Trophoblast cell (in vitro differentiated cells and primary cell): ENCODE results near the gene AADACL4.

Experiments used
- DNase-seq, 2 donors: peaks; one replicate each; pipeline ENCODE4 v3.0.0-alpha.2; 2016
- H2AFZ ChIP-seq: 2 replicates; pipeline ENCODE4 v1.6.1; 2013; ENCODE audit warnings: low read length, moderate library complexity, mild to moderate bottlenecking; ENCODE audit not compliant: insufficient read depth, poor library complexity
- H2AK5ac ChIP-seq: 2 replicates; pipeline ENCODE4 v1.6.1; 2013; ENCODE audit warnings: mild to moderate bottlenecking, low read length
- H2BK120ac ChIP-seq: 2 replicates; pipeline ENCODE4 v1.6.1; 2013; ENCODE audit warnings: low read length, mild to moderate bottlenecking, moderate library complexity; ENCODE audit not compliant: insufficient read depth, poor library complexity
- H2BK12ac ChIP-seq: 2 replicates; pipeline ENCODE4 v1.6.1; 2013; ENCODE audit warnings: mild to moderate bottlenecking, low read length, moderate library complexity
- H2BK5ac ChIP-seq: 2 replicates; pipeline ENCODE4 v1.6.1; 2013; ENCODE audit warnings: low read length, low read depth, moderate library complexity, mild to moderate bottlenecking; ENCODE audit not compliant: poor library complexity
- H3K14ac ChIP-seq: 2 replicates; pipeline ENCODE4 v1.6.1; 2013; ENCODE audit warnings: mild to moderate bottlenecking, low read length
- H3K18ac ChIP-seq: 2 replicates; pipeline ENCODE4 v1.6.1; 2013; ENCODE audit warnings: mild to moderate bottlenecking, low read length
- H3K23ac ChIP-seq: 2 replicates; pipeline ENCODE4 v1.6.1; 2013; ENCODE audit warnings: low read length
- H3K27ac ChIP-seq: 2 replicates; pipeline ENCODE4 v1.5.1; 2013; ENCODE audit warnings: low read depth, mild to moderate bottlenecking, inconsistent platforms, low read length, moderate library complexity
- H3K27me3 ChIP-seq: 2 replicates; pipeline ENCODE4 v1.6.1; 2013; ENCODE audit warnings: inconsistent platforms, mild to moderate bottlenecking, low read length, moderate library complexity; ENCODE audit not compliant: insufficient read depth
- H3K36me3 ChIP-seq, 2 experiments: 1 replicate in 1 of 2; 2 replicates in 1 of 2; pipeline ENCODE4 v1.6.1; 2013; ENCODE audit warnings: low read length in 2 of 2, mild to moderate bottlenecking in 2 of 2, moderate library complexity in 1 of 2; ENCODE audit not compliant: insufficient read depth in 2 of 2, control insufficient read depth in 1 of 2
- H3K4ac ChIP-seq: 2 replicates; pipeline ENCODE4 v1.6.1; 2013; ENCODE audit warnings: low read depth, mild to moderate bottlenecking, low read length, moderate library complexity
- H3K4me1 ChIP-seq, 2 experiments: 1 replicate in 1 of 2; 2 replicates in 1 of 2; pipeline ENCODE4 v1.6.1; 2013; ENCODE audit warnings: low read length in 2 of 2, mild to moderate bottlenecking in 2 of 2, moderate library complexity in 1 of 2; ENCODE audit not compliant: insufficient read depth in 2 of 2, control insufficient read depth in 1 of 2
- H3K4me2 ChIP-seq: 2 replicates; pipeline ENCODE4 v1.6.1; 2013; ENCODE audit warnings: inconsistent platforms, mild to moderate bottlenecking, low read length, moderate library complexity
- H3K4me3 ChIP-seq: 2 replicates; pipeline ENCODE4 v1.5.1; 2013; ENCODE audit warnings: mild to moderate bottlenecking, low read depth, low read length, inconsistent platforms
- H3K79me1 ChIP-seq: one replicate; pipeline ENCODE4 v1.6.1; 2013; ENCODE audit warnings: low read length
- H3K79me2 ChIP-seq: 2 replicates; pipeline ENCODE4 v1.6.1; 2013; ENCODE audit warnings: low read length, mild to moderate bottlenecking; ENCODE audit not compliant: control insufficient read depth, insufficient read depth, poor library complexity
- H3K9ac ChIP-seq: 2 replicates; pipeline ENCODE4 v1.6.1; 2013; ENCODE audit warnings: mild to moderate bottlenecking, low read length
- H3K9me3 ChIP-seq: 2 replicates; pipeline ENCODE4 v1.6.1; 2013; ENCODE audit warnings: low read depth, mild to moderate bottlenecking, control low read depth, inconsistent platforms, low read length; ENCODE audit not compliant: insufficient read depth
- H4K12ac ChIP-seq: 2 replicates; pipeline ENCODE4 v1.6.1; 2013; ENCODE audit warnings: low read depth, mild to moderate bottlenecking, low read length, moderate library complexity
- H4K8ac ChIP-seq: 2 replicates; pipeline ENCODE4 v1.6.1; 2013; ENCODE audit warnings: low read depth, mild to moderate bottlenecking, low read length, moderate library complexity
- H4K91ac ChIP-seq: one replicate; pipeline ENCODE4 v1.6.1; 2013; ENCODE audit warnings: low read depth, mild to moderate bottlenecking, low read length, moderate library complexity
- WGBS: extraction: QIAGEN DNeasy Blood & Tissue Kit; methylation state at CpG from one replicate; pipeline ENCODE4 v1.1.7; 2013; ENCODE audit warnings: missing lambda C conversion rate; ENCODE audit not compliant: insufficient read length, insufficient coverage; ENCODE audit errors: extremely low coverage; 5-methylcytosine and 5-hydroxymethylcytosine counted together

AADACL4 gene

GRCh38 chr1:12600335-12600734, 43.5 kb upstream of the AADACL4 start:
- Histone ChIP-seq H3K9ac (no peak overlapping the region), H2AFZ (no peak overlapping the region), H2AK5ac (no peak overlapping the region), H3K79me1 (peaks cover 2% of the 10 kb centered on the region), H3K4me1 (peaks cover 12 to 16% of the 10 kb centered on the region in 2 experiments), H3K4me3 (no peak overlapping the region), H3K23ac (no peak overlapping the region), H2BK12ac (no peak overlapping the region), H3K9me3 (no peaks in the 10 kb centered on the region), H3K27me3 (no peaks in the 10 kb centered on the region), H4K12ac (no peak overlapping the region), H4K91ac (no peak overlapping the region), H3K79me2 (peaks cover 2% of the 10 kb centered on the region), H3K18ac (no peak overlapping the region), H3K27ac (no peak overlapping the region), H3K4me2 (no peak overlapping the region), H3K36me3 (no peaks in the 10 kb centered on the region), H4K8ac (no peak overlapping the region), H3K4ac (no peak overlapping the region), H3K14ac (no peak overlapping the region), H2BK5ac (no peak overlapping the region), H2BK120ac (no peak overlapping the region)
- DNase-seq, result no peak
- no CpG with 5 or more reads among the region's 7 CpGs for WGBS

- Histone ChIP-seq H4K91ac (no peak overlapping the region), H3K18ac (no peak overlapping the region), H2BK12ac (no peak overlapping the region), H4K12ac (no peak overlapping the region), H2BK120ac (no peak overlapping the region), H3K36me3 (no peaks in the 10 kb centered on the region), H3K27ac (no peak overlapping the region), H3K9me3 (no peaks in the 10 kb centered on the region), H3K4ac (no peak overlapping the region), H2AK5ac (no peak overlapping the region), H3K4me3 (no peak overlapping the region), H3K79me2 (no peaks in the 10 kb centered on the region), H3K23ac (no peak overlapping the region), H3K4me2 (no peak overlapping the region), H4K8ac (no peak overlapping the region), H3K79me1 (peaks cover under 1% of the 10 kb centered on the region), H3K27me3 (no peaks in the 10 kb centered on the region), H3K9ac (no peak overlapping the region), H2AFZ (no peak overlapping the region), H2BK5ac (no peak overlapping the region), H3K4me1 (peaks cover 7 to 10% of the 10 kb centered on the region in 2 experiments), H3K14ac (no peak overlapping the region)
- no CpG with 5 or more reads among the region's 9 CpGs for WGBS
- DNase-seq, result peak in 1 of 2 donors; percentile 45
Measured at GRCh38 chr1:12600880-12601633, 42.8 kb upstream of the AADACL4 start.

- no peak overlapping the region for H3K23ac ChIP-seq
- H2AK5ac ChIP-seq, result no peak overlapping the region
- no peak overlapping the region for H3K27ac ChIP-seq
- no peak overlapping the region for H2BK5ac ChIP-seq
- H3K9ac ChIP-seq, result no peak overlapping the region
- H3K14ac ChIP-seq, result no peak overlapping the region
- H3K4me3 ChIP-seq, result no peak overlapping the region
- H4K91ac ChIP-seq, result no peak overlapping the region
- H4K12ac ChIP-seq, result no peak overlapping the region
- no peaks in the 10 kb centered on the region for H3K79me1 ChIP-seq
- H3K9me3 ChIP-seq, result no peaks in the 10 kb centered on the region
- H3K79me2 ChIP-seq, result no peaks in the 10 kb centered on the region
- H2BK12ac ChIP-seq, result no peak overlapping the region
- H3K27me3 ChIP-seq, result no peaks in the 10 kb centered on the region
- no peak overlapping the region for H3K4me2 ChIP-seq
- no CpG with 5 or more reads among the region's 13 CpGs for WGBS
- peaks cover 0 to 3% of the 10 kb centered on the region in 2 experiments for H3K4me1 ChIP-seq
- H3K18ac ChIP-seq, result no peak overlapping the region
- no peak overlapping the region for H2AFZ ChIP-seq
- no peak overlapping the region for H2BK120ac ChIP-seq
- no peak for DNase-seq
- H4K8ac ChIP-seq, result no peak overlapping the region
- H3K36me3 ChIP-seq, result no peaks in the 10 kb centered on the region
- no peak overlapping the region for H3K4ac ChIP-seq
Measured at GRCh38 chr1:12601700-12602658, 41.9 kb upstream of the AADACL4 start.

- Histone ChIP-seq H3K79me1 (no peaks in the 10 kb centered on the region), H2BK5ac (no peak overlapping the region), H2BK120ac (no peak overlapping the region), H3K18ac (no peak overlapping the region), H4K12ac (no peak overlapping the region), H3K27ac (no peak overlapping the region), H3K4me2 (no peak overlapping the region), H3K27me3 (no peaks in the 10 kb centered on the region), H3K23ac (no peak overlapping the region), H3K79me2 (no peaks in the 10 kb centered on the region), H3K4ac (no peak overlapping the region), H4K91ac (no peak overlapping the region), H3K36me3 (no peaks in the 10 kb centered on the region), H2AK5ac (peak overlapping the region; percentile 82), H3K4me3 (no peak overlapping the region), H3K4me1 (peaks cover 0 to 3% of the 10 kb centered on the region in 2 experiments), H3K9ac (no peak overlapping the region), H2AFZ (peak overlapping the region; percentile 72), H2BK12ac (no peak overlapping the region), H3K9me3 (no peaks in the 10 kb centered on the region), H3K14ac (no peak overlapping the region), H4K8ac (no peak overlapping the region)
- no peak for DNase-seq
- no CpG with 5 or more reads among the region's 6 CpGs for WGBS
Measured at GRCh38 chr1:12602659-12603024, 41.2 kb upstream of the AADACL4 start.
